ENCODE data around the gene ZBTB5. TPM values are rescaled to one million over a fixed set of nuclear protein-coding genes. Genes with fewer than 3 reads are reported as not detected.

ZBTB5 gene
- total RNA-seq, 1 experiment from 2014 or later = 9.1 TPM

DNA sequence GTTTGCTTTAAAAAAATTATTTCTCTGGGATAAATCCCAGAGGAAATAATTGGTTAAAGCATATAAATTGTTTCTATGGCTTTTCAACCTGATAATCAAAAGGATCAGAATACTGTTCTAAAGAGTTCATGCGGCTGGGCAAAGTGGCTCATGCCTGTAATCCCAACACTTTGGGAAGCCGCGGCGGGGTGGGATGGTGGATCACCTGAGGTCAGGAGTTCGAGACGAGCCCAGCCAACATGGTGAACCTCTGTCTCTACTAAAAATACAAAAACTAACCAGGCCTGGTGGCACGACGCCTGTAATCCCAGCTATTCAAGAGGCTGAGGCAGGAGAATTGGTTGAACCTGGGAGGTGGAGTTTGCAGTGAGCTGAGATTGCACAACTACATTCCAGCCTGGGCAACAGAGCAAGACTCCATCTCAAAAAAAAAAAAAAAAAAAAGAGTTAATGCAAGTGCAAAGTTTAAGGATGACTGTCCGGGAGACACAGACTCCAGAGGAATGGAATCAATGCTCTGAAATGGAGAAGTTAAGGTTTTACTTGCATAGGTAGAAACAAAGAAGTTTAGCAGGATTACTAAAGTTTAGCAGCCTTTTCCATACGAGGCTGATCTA is 59.4 kb downstream of the ZBTB5 start:
- Histone ChIP-seq H3K9me3 (ENCODE audit: control insufficient read depth, low read depth, low read length) (no peaks in the 10 kb centered on the region), H2AFZ (ENCODE audit: low read length) (no peak overlapping the region), H2BK20ac (ENCODE audit: low read depth, low read length, poor library complexity, severe bottlenecking) (no peak overlapping the region), H3K9ac (ENCODE audit: extremely low read depth, insufficient read length, low read length) (no peak overlapping the region), H4K91ac (ENCODE audit: insufficient read length, low read depth, low read length) (no peak overlapping the region), H3K23me2 (ENCODE audit: insufficient read length, low read depth, low read length, poor library complexity, severe bottlenecking) (no peaks in the 10 kb centered on the region), H2AK5ac (ENCODE audit: insufficient read length, low read length) (no peak overlapping the region), H4K5ac (ENCODE audit: insufficient read length, low read depth, low read length) (no peak overlapping the region), H3K18ac (ENCODE audit: insufficient read length, low read depth, low read length) (no peak overlapping the region), H4K8ac (replicated peaks; ENCODE audit: insufficient read length, low read depth, low read length) (no peak overlapping the region), H2BK12ac (ENCODE audit: insufficient read length, low read depth, low read length) (no peak overlapping the region), H3K23ac (ENCODE audit: insufficient read length, low read depth, low read length) (no peak overlapping the region), H3K79me1 (ENCODE audit: insufficient read depth, low read depth, low read length, poor library complexity, severe bottlenecking) (no peaks in the 10 kb centered on the region), H3T11ph (ENCODE audit: low read length) (no peak overlapping the region), H3K56ac (ENCODE audit: insufficient read length, low read depth, low read length) (no peak overlapping the region), H3K14ac (ENCODE audit: insufficient read depth, low read length) (no peak overlapping the region), H3K4me1 (ENCODE audit: insufficient read depth, low read length) (no peaks in the 10 kb centered on the region; the same call in 1 of the 2 replicates), H2BK15ac (ENCODE audit: low read depth, low read length) (no peak overlapping the region), H4K20me1 (ENCODE audit: control insufficient read depth, insufficient read depth, insufficient read length) (no peaks in the 10 kb centered on the region), H3K79me2 (ENCODE audit: insufficient read depth, low read length) (no peaks in the 10 kb centered on the region), H3K4me2 (ENCODE audit: insufficient read depth, insufficient read length, low read length) (no peak overlapping the region), H2BK120ac (ENCODE audit: low read depth, low read length, poor library complexity, severe bottlenecking) (no peak overlapping the region), H2BK5ac (ENCODE audit: insufficient read length, low read length) (no peak overlapping the region), H3K4ac (ENCODE audit: low read depth, low read length) (no peak overlapping the region), H3K27me3 (ENCODE audit: insufficient read depth, low read length) (no peaks in the 10 kb centered on the region), H3K27ac (ENCODE audit: insufficient read length, low read depth, low read length) (no peak overlapping the region)
- H3K27ac Mint-ChIP-seq = no peak overlapping the region
- no peak for DNase-seq
- no peaks in the 10 kb centered on the region for H3K9me3 Mint-ChIP-seq
- no peaks in the 10 kb centered on the region for H3K36me3 Mint-ChIP-seq (ENCODE audit: insufficient read depth in 1 of 3, low read depth in 3 of 3)
- H3K4me3 Mint-ChIP-seq = no peak overlapping the region
- TF ChIP-seq, protein P1, sequence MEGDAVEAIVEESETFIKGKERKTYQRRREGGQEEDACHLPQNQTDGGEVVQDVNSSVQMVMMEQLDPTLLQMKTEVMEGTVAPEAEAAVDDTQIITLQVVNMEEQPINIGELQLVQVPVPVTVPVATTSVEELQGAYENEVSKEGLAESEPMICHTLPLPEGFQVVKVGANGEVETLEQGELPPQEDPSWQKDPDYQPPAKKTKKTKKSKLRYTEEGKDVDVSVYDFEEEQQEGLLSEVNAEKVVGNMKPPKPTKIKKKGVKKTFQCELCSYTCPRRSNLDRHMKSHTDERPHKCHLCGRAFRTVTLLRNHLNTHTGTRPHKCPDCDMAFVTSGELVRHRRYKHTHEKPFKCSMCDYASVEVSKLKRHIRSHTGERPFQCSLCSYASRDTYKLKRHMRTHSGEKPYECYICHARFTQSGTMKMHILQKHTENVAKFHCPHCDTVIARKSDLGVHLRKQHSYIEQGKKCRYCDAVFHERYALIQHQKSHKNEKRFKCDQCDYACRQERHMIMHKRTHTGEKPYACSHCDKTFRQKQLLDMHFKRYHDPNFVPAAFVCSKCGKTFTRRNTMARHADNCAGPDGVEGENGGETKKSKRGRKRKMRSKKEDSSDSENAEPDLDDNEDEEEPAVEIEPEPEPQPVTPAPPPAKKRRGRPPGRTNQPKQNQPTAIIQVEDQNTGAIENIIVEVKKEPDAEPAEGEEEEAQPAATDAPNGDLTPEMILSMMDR (conservative IDR thresholded peaks at IDR 0.05) = no peak
- no CpG with 5 or more reads among the region's 10 CpGs for WGBS (ENCODE audit: extremely low coverage, insufficient read length, low lambda C conversion rate)
- H3K27me3 Mint-ChIP-seq (ENCODE audit: low read depth) = no peaks in the 10 kb centered on the region
- H3K4me1 Mint-ChIP-seq = peaks cover 2 to 12% of the 10 kb centered on the region in 2 experiments

Data from H9 (cell line).